ENCODE measurements around the gene RHNO1. TPM values are rescaled to one million over a fixed set of nuclear protein-coding genes. Genes with fewer than 3 reads are reported as not detected.

RHNO1 gene
- total and polyA plus RNA-seq, 2 of the 13 experiments (the other 11 are each of a cell fraction or from before 2014, with no cell fraction given) = 27.2 to 49.6 TPM

GRCh38 chr12:2890388-2891239, 13.6 kb downstream of the RHNO1 start, which contains the start of gene TULP3 (continued):
- TF ChIP-seq ARID5B (CRISPR knock-in tag; IDR thresholded peaks at IDR 0.05) (peak; percentile 17), GPBP1L1 (CRISPR knock-in tag; IDR thresholded peaks at IDR 0.05) (no peak), ZSCAN5A (CRISPR knock-in tag; IDR thresholded peaks at IDR 0.05; ENCODE audit: borderline replicate concordance) (peak; percentile 92; the same call in 1 of the 2 replicates), FOXP1 (IDR thresholded peaks at IDR 0.05) (no peak), FOXP1 (CRISPR knock-in tag; IDR thresholded peaks at IDR 0.05) (no peak), MXD1 (CRISPR knock-in tag; IDR thresholded peaks at IDR 0.05) (peak; percentile 83), ZNF577 (CRISPR knock-in tag; IDR thresholded peaks at IDR 0.05; ENCODE audit: borderline replicate concordance, low read depth) (no peak), FOXC1 (CRISPR knock-in tag; IDR thresholded peaks at IDR 0.05; ENCODE audit: borderline replicate concordance) (peak; percentile 98), ZMYM4 (CRISPR knock-in tag; IDR thresholded peaks at IDR 0.05) (peak; percentile 87), FOXO1 (CRISPR knock-in tag; IDR thresholded peaks at IDR 0.05) (peak; percentile 27; the same call in 1 of the 2 replicates), DBP (CRISPR knock-in tag; IDR thresholded peaks at IDR 0.05; ENCODE audit: not compliant biosample characterization) (peak; percentile 14), JARID2 (CRISPR knock-in tag; IDR thresholded peaks at IDR 0.05; ENCODE audit: insufficient replicate concordance) (peak; percentile 21), ZFP36 (IDR thresholded peaks at IDR 0.05; ENCODE audit: borderline replicate concordance, low read depth, low read length, partially characterized antibody) (no peak), WIZ (CRISPR knock-in tag; IDR thresholded peaks at IDR 0.05) (peak; percentile 84; the same call in 1 of the 2 replicates), ZSCAN30 (CRISPR knock-in tag; IDR thresholded peaks at IDR 0.05) (peak; percentile 79; the same call in 1 of the 2 replicates), AKAP8 (CRISPR knock-in tag; IDR thresholded peaks at IDR 0.05) (peak; percentile 91), ZNF710 (CRISPR knock-in tag; IDR thresholded peaks at IDR 0.05; ENCODE audit: borderline replicate concordance) (0 out of 2 replicates have a peak, but pooled peaks have one; percentile 53), ZSCAN29 (CRISPR knock-in tag; conservative IDR thresholded peaks at IDR 0.05) (no peak)
